Left lung (tissue), 10 donors: ENCODE results near the gene CCT2. TPM values are rescaled to one million over a fixed set of nuclear protein-coding genes. Genes with fewer than 3 reads are reported as not detected.

Source experiments
- ATAC-seq: fragments of 200-7000 bp; cut with Tn5 transposase; one replicate; pipeline ENCODE4 v1.9.1; 2020; ENCODE audit warnings: moderate library complexity
- DNase-seq, 4 donors: peaks; one replicate each; pipeline ENCODE4 v3.0.0-alpha.2; 2013 to 2020
- H3K27ac ChIP-seq, 2 donors: fragments of 200-600 bp; sonication (generic) in 1 of 2; one replicate each; pipeline versions ENCODE4 v1.5.0 to v1.8.0; 2020 to 2021
- H3K27me3 ChIP-seq, 2 donors: fragments of 200-600 bp; sonication (generic) in 1 of 2; one replicate each; pipeline versions ENCODE4 v1.5.0 to v1.8.0; 2020 to 2021
- H3K36me3 ChIP-seq, 2 donors: fragments of 200-600 bp; sonication (generic) in 1 of 2; one replicate each; pipeline versions ENCODE4 v1.5.0 to v1.8.0; 2020 to 2021
- H3K4me1 ChIP-seq, 2 donors: fragments of 200-600 bp; one replicate each; pipeline ENCODE4 v1.8.0; 2021
- H3K4me3 ChIP-seq, 2 donors: fragments of 200-600 bp; sonication (generic) in 1 of 2; one replicate each; pipeline versions ENCODE4 v1.5.0 to v1.8.0; 2020 to 2021; ENCODE audit warnings: mild to moderate bottlenecking in 1 of 2
- H3K9me3 ChIP-seq, 2 donors: fragments of 200-600 bp; sonication (generic) in 1 of 2; one replicate each; pipeline versions ENCODE4 v1.5.0 to v1.8.0; 2020 to 2021
- CTCF ChIP-seq, 2 donors: fragments of 200-600 bp; sonication (generic) in 1 of 2; IDR thresholded peaks; one replicate each; pipeline versions ENCODE4 v1.5.0 to v1.8.0; 2021; ENCODE audit warnings: antibody characterized with exemption in 2 of 2
- intact Hi-C, 2 donors: fragments of 100-400 bp; cut with DNase I; formaldehyde crosslinking; loops; one replicate each; pipeline versions ENCODE4 v1.11.2 to v1.14.2; 2022
- microRNA-seq, 2 donors: library from miRNA; unstranded; fragments of <30 nt; microRNA quantifications; one replicate each; pipeline ENCODE4, GENCODE V29; 2019
- polyA plus RNA-seq, 6 donors: library from polyadenylated mRNA; unstranded; fragments of 120-200 nt; gene quantifications; one replicate each; pipeline ENCODE4 v1.2.1, GENCODE V29; 2013; ENCODE audit not compliant: insufficient read length in 6 of 6
- total RNA-seq, 2 donors: library from RNA; stranded (reverse); fragmentation: NEBNext Ultra II Directional; extraction: Animal tissue kit (Norgen Biotek cat#: 25700); gene quantifications; one replicate each; pipeline ENCODE4 v1.2.1, GENCODE V29; 2021
- donor health status: DM: no; HTN: yes; CAD: no.
- donor health status: DM: no; HTN: no; CAD: no.

The CCT2 gene
- total and polyA plus RNA-seq, 8 donors: 115 to 259 (median 246) TPM

GRCh38 chr12:69649529-69649928 is 64.3 kb downstream of the CCT2 start:
- ATAC-seq: no peak
- intact Hi-C loops: no loop called here
- no peak overlapping the region for H3K4me3 ChIP-seq
- no peak for DNase-seq
- H3K4me1 ChIP-seq: no peaks in the 10 kb centered on the region
- H3K27me3 ChIP-seq: no peaks in the 10 kb centered on the region
- H3K36me3 ChIP-seq: no peaks in the 10 kb centered on the region
- TF ChIP-seq CTCF (IDR thresholded peaks at IDR 0.05): no peak
- H3K27ac ChIP-seq: no peak overlapping the region
- H3K9me3 ChIP-seq: no peaks in the 10 kb centered on the region

Small RNAs within 50 kb of the gene (microRNA-seq; reads per million reads assigned to microRNA genes)
- gene MIR3913-1 (0 reads per million in 2 donors), gene MIR3913-2 (0 reads per million in 2 donors)

Other genes starting within 250 kb of the CCT2 start
- gene LYZ, start 237.1 kb upstream of the CCT2 start, total RNA-seq: 100 to 1,000 TPM; 255 to 394 TPM
- 10 to 100 TPM; 44.5 to 84.8 (median 54.2) TPM for gene LYZ, start 237.1 kb upstream of the CCT2 start, polyA plus RNA-seq
- 10 to 100 TPM; 10.1 to 13.5 TPM for gene YEATS4, start 225.7 kb upstream of the CCT2 start, total RNA-seq
- 10 to 100 TPM; 21.3 to 24.4 (median 22.0) TPM for gene YEATS4, start 225.7 kb upstream of the CCT2 start, polyA plus RNA-seq
- 10 to 100 TPM; 28.9 to 40.8 TPM for gene FRS2, start 115.1 kb upstream of the CCT2 start, total RNA-seq
- gene FRS2, start 115.1 kb upstream of the CCT2 start, polyA plus RNA-seq: 10 to 100 TPM; 43.4 to 49.4 (median 44.3) TPM
- not detected for gene LRRC10, start 25.4 kb downstream of the CCT2 start, total RNA-seq
- under 1 TPM in 2 of 6 donors, not detected in 4; 0.09 to 0.14 TPM for gene LRRC10, start 25.4 kb downstream of the CCT2 start, polyA plus RNA-seq
- gene BEST3, start 113.8 kb downstream of the CCT2 start, total RNA-seq: not detected
- gene BEST3, start 113.8 kb downstream of the CCT2 start, polyA plus RNA-seq: under 1 TPM; 0.28 to 0.67 (median 0.45) TPM
- gene RAB3IP, start 153.4 kb downstream of the CCT2 start, total RNA-seq: 10 to 100 TPM; 29.5 to 34.6 TPM
- gene RAB3IP, start 153.4 kb downstream of the CCT2 start, polyA plus RNA-seq: 10 to 100 TPM; 32.3 to 54.3 (median 39.3) TPM
- gene MYRFL, start 239.8 kb downstream of the CCT2 start, total RNA-seq: under 1 TPM; 0.17 to 0.58 TPM
- gene MYRFL, start 239.8 kb downstream of the CCT2 start, polyA plus RNA-seq: 1 to 10 TPM in 2 of 6 donors, under 1 TPM in 4; 0.75 to 2.5 (median 0.86) TPM